HCT116 (cell line): ENCODE data around the gene TSPAN5.

Experiments
- CBX3 ChIP-seq: IDR thresholded peaks from 2 replicates; pipeline ENCODE4 v1.6.1; 2012; ENCODE audit warnings: low read depth
- EGR1 ChIP-seq: IDR thresholded peaks from 2 replicates; pipeline ENCODE4 v1.6.1; 2012; ENCODE audit warnings: low read depth
- EZH2 ChIP-seq: fragments of 200-600 bp; sonication (generic); IDR thresholded peaks from 2 replicates; pipeline ENCODE4 v1.6.1; 2017; ENCODE audit warnings: antibody characterized with exemption, mixed run types
- EZH2phosphoT487 ChIP-seq: fragments of 200-600 bp; IDR thresholded peaks from 2 replicates; pipeline ENCODE4 v1.6.1; 2018; ENCODE audit warnings: antibody characterized with exemption, borderline replicate concordance
- JUND ChIP-seq: IDR thresholded peaks from 2 replicates; pipeline ENCODE4 v1.6.1; 2012
- POLR2AphosphoS5 ChIP-seq: IDR thresholded peaks from 2 replicates; pipeline ENCODE4 v1.6.1; 2011; ENCODE audit warnings: mild to moderate bottlenecking, low read depth, low read length, moderate library complexity
- RAD21 ChIP-seq: IDR thresholded peaks from 2 replicates; pipeline ENCODE4 v1.6.1; 2012; ENCODE audit warnings: low read depth, mild to moderate bottlenecking
- SIN3A ChIP-seq: IDR thresholded peaks from 2 replicates; pipeline ENCODE4 v1.6.1; 2012; ENCODE audit warnings: low read depth
- SRF ChIP-seq: IDR thresholded peaks from 2 replicates; pipeline ENCODE4 v1.6.1; 2012; ENCODE audit warnings: low read depth
- TCF7L2 ChIP-seq: IDR thresholded peaks from 2 replicates; pipeline ENCODE4 v1.7.0; 2011; ENCODE audit warnings: borderline replicate concordance, inconsistent platforms; ENCODE audit not compliant: insufficient read depth, insufficient read length; ENCODE audit errors: extremely low read depth
- TF ChIP-seq, protein P1 (sequence below), 3 experiments: fragments of 200-600 bp in 1 of 3; sonication (generic) in 1 of 3; IDR thresholded peaks in 2 of 3; conservative IDR thresholded peaks in 1 of 3; 2 replicates each; pipeline ENCODE4 v1.5.1; 2012 to 2017; ENCODE audit warnings: low read depth in 2 of 3, low read length in 2 of 3, antibody characterized with exemption in 1 of 3, borderline replicate concordance in 1 of 3, control low read depth in 1 of 3, mild to moderate bottlenecking in 1 of 3, mixed read lengths in 1 of 3, mixed run types in 1 of 3, moderate library complexity in 1 of 3; ENCODE audit not compliant: insufficient read depth in 1 of 3
- TF ChIP-seq, protein P2 (sequence below): IDR thresholded peaks from 2 replicates; pipeline ENCODE4 v1.6.1; 2012; ENCODE audit warnings: low read depth
- TF ChIP-seq, protein P3 (sequence below): IDR thresholded peaks from 2 replicates; pipeline ENCODE4 v1.6.1; 2011; ENCODE audit warnings: mild to moderate bottlenecking, low read length, moderate library complexity; ENCODE audit not compliant: insufficient replicate concordance; ENCODE audit errors: extremely low read depth

GRCh38 chr4:98539299-98539698 is 119.1 kb downstream of the TSPAN5 start:
- TF ChIP-seq, protein P1, sequence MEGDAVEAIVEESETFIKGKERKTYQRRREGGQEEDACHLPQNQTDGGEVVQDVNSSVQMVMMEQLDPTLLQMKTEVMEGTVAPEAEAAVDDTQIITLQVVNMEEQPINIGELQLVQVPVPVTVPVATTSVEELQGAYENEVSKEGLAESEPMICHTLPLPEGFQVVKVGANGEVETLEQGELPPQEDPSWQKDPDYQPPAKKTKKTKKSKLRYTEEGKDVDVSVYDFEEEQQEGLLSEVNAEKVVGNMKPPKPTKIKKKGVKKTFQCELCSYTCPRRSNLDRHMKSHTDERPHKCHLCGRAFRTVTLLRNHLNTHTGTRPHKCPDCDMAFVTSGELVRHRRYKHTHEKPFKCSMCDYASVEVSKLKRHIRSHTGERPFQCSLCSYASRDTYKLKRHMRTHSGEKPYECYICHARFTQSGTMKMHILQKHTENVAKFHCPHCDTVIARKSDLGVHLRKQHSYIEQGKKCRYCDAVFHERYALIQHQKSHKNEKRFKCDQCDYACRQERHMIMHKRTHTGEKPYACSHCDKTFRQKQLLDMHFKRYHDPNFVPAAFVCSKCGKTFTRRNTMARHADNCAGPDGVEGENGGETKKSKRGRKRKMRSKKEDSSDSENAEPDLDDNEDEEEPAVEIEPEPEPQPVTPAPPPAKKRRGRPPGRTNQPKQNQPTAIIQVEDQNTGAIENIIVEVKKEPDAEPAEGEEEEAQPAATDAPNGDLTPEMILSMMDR (IDR thresholded peaks at IDR 0.05 in 2 of 3, conservative IDR thresholded peaks at IDR 0.05 in 1 of 3; ENCODE audit: borderline replicate concordance in 1 of 3, insufficient read depth in 1 of 3, low read depth in 2 of 3, low read length in 2 of 3): no peak
- TF ChIP-seq, protein P2, sequence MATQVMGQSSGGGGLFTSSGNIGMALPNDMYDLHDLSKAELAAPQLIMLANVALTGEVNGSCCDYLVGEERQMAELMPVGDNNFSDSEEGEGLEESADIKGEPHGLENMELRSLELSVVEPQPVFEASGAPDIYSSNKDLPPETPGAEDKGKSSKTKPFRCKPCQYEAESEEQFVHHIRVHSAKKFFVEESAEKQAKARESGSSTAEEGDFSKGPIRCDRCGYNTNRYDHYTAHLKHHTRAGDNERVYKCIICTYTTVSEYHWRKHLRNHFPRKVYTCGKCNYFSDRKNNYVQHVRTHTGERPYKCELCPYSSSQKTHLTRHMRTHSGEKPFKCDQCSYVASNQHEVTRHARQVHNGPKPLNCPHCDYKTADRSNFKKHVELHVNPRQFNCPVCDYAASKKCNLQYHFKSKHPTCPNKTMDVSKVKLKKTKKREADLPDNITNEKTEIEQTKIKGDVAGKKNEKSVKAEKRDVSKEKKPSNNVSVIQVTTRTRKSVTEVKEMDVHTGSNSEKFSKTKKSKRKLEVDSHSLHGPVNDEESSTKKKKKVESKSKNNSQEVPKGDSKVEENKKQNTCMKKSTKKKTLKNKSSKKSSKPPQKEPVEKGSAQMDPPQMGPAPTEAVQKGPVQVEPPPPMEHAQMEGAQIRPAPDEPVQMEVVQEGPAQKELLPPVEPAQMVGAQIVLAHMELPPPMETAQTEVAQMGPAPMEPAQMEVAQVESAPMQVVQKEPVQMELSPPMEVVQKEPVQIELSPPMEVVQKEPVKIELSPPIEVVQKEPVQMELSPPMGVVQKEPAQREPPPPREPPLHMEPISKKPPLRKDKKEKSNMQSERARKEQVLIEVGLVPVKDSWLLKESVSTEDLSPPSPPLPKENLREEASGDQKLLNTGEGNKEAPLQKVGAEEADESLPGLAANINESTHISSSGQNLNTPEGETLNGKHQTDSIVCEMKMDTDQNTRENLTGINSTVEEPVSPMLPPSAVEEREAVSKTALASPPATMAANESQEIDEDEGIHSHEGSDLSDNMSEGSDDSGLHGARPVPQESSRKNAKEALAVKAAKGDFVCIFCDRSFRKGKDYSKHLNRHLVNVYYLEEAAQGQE: no peak
- TF ChIP-seq CBX3 (no peak), SRF (no peak), EZH2phosphoT487 (no peak), POLR2AphosphoS5 (no peak), SIN3A (no peak), TCF7L2 (no peak), EGR1 (no peak), EZH2 (no peak), JUND (no peak), RAD21 (no peak)
- TF ChIP-seq, protein P3, sequence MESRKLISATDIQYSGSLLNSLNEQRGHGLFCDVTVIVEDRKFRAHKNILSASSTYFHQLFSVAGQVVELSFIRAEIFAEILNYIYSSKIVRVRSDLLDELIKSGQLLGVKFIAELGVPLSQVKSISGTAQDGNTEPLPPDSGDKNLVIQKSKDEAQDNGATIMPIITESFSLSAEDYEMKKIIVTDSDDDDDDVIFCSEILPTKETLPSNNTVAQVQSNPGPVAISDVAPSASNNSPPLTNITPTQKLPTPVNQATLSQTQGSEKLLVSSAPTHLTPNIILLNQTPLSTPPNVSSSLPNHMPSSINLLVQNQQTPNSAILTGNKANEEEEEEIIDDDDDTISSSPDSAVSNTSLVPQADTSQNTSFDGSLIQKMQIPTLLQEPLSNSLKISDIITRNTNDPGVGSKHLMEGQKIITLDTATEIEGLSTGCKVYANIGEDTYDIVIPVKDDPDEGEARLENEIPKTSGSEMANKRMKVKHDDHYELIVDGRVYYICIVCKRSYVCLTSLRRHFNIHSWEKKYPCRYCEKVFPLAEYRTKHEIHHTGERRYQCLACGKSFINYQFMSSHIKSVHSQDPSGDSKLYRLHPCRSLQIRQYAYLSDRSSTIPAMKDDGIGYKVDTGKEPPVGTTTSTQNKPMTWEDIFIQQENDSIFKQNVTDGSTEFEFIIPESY: no peak
